ENCODE data around the gene H19. TPM values are rescaled to one million over a fixed set of nuclear protein-coding genes. Genes with fewer than 3 reads are reported as not detected.

H19 gene
- polyA plus RNA-seq = not detected

DNA sequence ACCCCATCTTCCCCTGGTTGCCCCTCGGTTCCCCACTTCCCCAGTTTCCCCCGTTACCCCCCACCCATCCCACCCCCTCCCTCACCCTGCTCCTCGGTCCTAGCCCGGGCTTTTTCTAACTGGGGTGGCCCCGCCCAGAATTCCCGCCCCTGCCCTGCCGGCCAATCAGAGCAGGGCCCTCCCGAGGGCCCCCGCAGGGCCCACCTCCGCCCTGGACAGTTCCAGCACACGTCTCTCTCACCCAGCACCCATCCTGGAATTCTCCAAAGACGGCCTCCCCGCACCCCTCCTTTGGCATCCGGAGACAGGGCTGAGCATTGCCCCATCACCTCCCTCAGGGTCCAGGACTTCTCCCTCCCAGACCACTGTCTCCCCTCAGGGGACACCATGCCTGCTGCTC is at the start of gene H19:
Gene H19, minus strand, starts transcription at position 88 of the 400 bp plus-strand sequence.
- Mint-ChIP-seq H3K36me3 (no peaks in the 10 kb centered on the region), H3K27me3 (no peaks in the 10 kb centered on the region), H3K4me1 (no peaks in the 10 kb centered on the region), H3K4me3 (no peak within 1 kb of the TSS), H3K9me3 (no peaks in the 10 kb centered on the region), H3K27ac (no peak within 1 kb of the TSS)

GRCh38 chr11:2041963-2042362 is 44.3 kb upstream of the H19 start:
- no peak overlapping the region for H3K4me3 Mint-ChIP-seq
- no peaks in the 10 kb centered on the region for H3K9me3 Mint-ChIP-seq
- H3K36me3 Mint-ChIP-seq = no peaks in the 10 kb centered on the region
- H3K27me3 Mint-ChIP-seq = no peaks in the 10 kb centered on the region
- no peaks in the 10 kb centered on the region for H3K4me1 Mint-ChIP-seq
- no peak overlapping the region for H3K27ac Mint-ChIP-seq

DNA sequence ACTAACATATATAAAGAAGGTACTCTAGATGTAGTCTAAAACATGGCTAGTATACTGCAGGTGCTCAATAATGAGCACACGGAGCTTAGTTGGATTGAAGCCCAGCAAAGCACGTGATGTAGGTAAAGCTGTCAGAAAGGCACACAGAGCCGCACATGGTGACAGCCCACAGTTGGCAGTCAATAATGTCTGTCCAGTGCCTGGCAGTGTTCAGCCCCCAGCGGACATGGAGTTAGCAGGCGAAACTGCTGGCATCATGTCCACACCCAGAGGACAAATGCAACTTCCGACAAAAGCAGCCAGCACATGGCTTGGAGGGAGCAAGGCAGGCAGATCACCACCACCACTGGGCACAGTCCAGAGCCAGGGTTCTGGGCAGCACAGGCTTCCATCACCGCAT is 43.5 kb upstream of the H19 start:
- no peaks in the 10 kb centered on the region for H3K27me3 Mint-ChIP-seq
- H3K36me3 Mint-ChIP-seq = no peaks in the 10 kb centered on the region
- no peaks in the 10 kb centered on the region for H3K9me3 Mint-ChIP-seq
- no peak overlapping the region for H3K27ac Mint-ChIP-seq
- no peaks in the 10 kb centered on the region for H3K4me1 Mint-ChIP-seq
- H3K4me3 Mint-ChIP-seq = no peak overlapping the region

DNA sequence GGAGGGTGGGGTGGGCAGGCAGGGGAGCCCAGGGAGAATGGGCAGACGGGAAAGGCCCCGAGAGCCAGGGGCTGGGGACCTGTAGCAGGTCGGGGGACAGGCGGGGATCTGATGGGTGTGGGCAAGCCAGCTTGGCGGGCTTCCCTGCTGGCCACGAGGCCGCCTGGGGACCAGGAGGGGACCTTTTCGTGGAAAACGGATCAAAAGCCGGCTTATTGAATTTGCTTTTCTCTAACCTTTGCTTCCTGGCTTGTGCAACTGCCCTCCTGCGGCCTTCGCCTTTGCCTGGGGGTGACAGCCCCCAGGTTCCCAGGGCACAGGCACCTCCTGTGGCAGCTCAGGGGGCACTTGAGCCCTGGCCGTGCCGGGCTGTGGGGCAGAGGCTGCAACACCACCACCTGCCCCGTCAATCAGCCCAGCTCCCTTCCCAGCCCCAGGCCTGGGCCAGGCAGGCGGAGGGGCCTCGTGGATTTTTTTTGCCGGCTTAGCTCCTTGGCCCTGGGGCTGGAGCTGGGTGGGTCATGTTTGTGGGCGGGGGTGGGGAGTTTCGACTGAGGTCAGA is 41.6 kb upstream of the H19 start:
- no peak overlapping the region for H3K27ac Mint-ChIP-seq
- no peak overlapping the region for H3K4me3 Mint-ChIP-seq
- H3K36me3 Mint-ChIP-seq = no peaks in the 10 kb centered on the region
- H3K9me3 Mint-ChIP-seq = no peaks in the 10 kb centered on the region
- H3K27me3 Mint-ChIP-seq = no peaks in the 10 kb centered on the region
- H3K4me1 Mint-ChIP-seq = no peaks in the 10 kb centered on the region

- no peaks in the 10 kb centered on the region for H3K27me3 Mint-ChIP-seq
- no peaks in the 10 kb centered on the region for H3K9me3 Mint-ChIP-seq
- H3K27ac Mint-ChIP-seq = no peak overlapping the region
These were observed 39.3 kb upstream of the H19 start for GRCh38 chr11:2036863-2037486.

DNA sequence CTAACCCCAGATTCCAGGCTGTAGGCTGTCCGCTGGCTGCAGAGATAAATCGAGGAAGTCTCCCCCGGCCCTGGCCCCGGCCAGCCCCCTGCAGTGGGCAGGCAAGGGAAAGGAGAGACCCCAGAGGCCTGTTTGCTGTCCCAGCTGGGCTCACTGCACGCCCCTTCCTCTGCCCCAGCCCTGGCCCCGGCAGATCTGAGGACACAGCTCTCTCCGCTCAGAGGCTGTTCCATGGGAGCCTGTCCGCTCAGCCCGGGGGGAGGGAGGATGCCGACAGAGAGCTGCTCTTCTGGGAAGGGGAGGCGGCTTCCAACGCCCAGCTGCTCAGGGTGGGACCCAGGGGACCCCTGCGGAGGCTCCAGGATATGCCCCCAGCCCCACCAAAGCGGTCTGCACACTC is 37.7 kb upstream of the H19 start:
- Mint-ChIP-seq H3K27me3 (no peaks in the 10 kb centered on the region), H3K4me3 (no peak overlapping the region), H3K9me3 (no peaks in the 10 kb centered on the region), H3K4me1 (no peaks in the 10 kb centered on the region), H3K27ac (no peak overlapping the region), H3K36me3 (no peaks in the 10 kb centered on the region)

More at GRCh38 chr11:2036863-2037486, 39.3 kb upstream of the H19 start:
- H3K36me3 Mint-ChIP-seq = no peaks in the 10 kb centered on the region
- H3K4me1 Mint-ChIP-seq = no peaks in the 10 kb centered on the region
- no peak overlapping the region for H3K4me3 Mint-ChIP-seq

DNA sequence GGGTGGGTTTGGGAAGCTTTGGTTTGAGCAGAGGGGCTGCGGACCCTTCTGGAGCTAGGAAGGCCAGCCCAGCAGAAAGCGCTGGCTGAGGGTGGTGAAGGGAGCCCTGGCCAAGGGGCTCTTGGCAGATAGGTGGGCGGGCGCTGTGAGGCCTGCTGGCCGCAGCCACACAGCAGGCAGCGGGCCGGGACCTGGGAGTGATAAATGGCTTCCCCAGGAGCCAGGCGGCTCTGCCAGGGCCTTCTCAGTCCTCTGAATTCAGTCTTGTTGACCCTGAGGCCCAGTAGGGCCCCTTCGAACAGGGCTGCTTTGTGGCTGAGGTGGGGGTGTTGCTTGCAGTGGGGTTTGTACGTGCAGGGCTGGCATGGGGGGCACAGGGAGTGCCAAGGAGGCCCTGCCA is 33.4 kb upstream of the H19 start:
- Mint-ChIP-seq H3K27ac (no peak overlapping the region), H3K9me3 (no peaks in the 10 kb centered on the region), H3K4me3 (no peak overlapping the region), H3K4me1 (no peaks in the 10 kb centered on the region), H3K36me3 (no peaks in the 10 kb centered on the region), H3K27me3 (no peaks in the 10 kb centered on the region)

- no peak overlapping the region for H3K4me3 Mint-ChIP-seq
- no peaks in the 10 kb centered on the region for H3K27me3 Mint-ChIP-seq
- no peaks in the 10 kb centered on the region for H3K4me1 Mint-ChIP-seq
- H3K36me3 Mint-ChIP-seq = no peaks in the 10 kb centered on the region
- no peak overlapping the region for H3K27ac Mint-ChIP-seq
- H3K9me3 Mint-ChIP-seq = no peaks in the 10 kb centered on the region
These were observed 30.1 kb upstream of the H19 start for GRCh38 chr11:2027708-2028107.

DNA sequence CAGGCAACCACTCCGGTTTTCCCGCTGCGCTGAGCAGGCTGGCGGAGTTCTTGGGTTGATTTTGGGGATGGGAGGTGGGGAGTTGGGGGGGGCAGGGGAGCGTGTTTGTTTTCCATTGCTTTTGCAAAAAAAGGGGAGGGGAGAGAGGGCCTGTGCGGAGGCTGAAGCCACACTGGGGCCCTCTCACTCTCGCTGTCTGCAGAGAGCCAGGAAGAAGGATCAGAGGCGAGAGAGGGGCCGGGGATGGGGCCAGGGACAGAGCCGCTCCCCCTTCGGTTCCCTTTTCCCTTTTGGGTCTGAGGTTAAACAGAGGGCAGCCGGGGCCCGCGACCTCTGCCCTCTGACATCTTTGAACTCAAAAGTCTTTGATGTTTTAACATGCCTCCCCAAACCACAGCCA is 17.4 kb upstream of the H19 start:
- Mint-ChIP-seq H3K36me3 (no peaks in the 10 kb centered on the region), H3K4me1 (no peaks in the 10 kb centered on the region), H3K27ac (no peak overlapping the region), H3K4me3 (no peak overlapping the region), H3K27me3 (no peaks in the 10 kb centered on the region), H3K9me3 (no peaks in the 10 kb centered on the region)

DNA sequence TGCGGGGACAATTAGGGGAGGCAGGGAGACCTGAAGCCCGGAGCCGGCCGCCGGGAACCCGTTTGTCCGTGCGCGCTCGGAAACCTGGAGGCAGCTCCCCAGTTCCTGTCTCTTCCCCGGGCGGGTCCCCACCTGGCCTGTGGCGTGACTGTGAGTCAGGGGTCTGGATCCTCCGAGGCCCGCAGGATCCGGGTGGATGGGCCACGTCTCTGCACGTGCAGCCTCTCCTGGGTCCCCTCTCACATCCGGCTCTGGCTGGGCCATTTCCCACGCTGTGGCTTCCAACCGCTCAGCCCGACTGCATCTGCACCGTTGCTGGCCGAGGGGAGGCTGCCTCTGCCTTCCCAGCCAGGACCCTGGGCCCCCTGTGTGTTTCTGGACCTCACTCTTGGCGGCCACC is 14.8 kb upstream of the H19 start:
- no peak overlapping the region for H3K27ac Mint-ChIP-seq
- H3K27me3 Mint-ChIP-seq = no peaks in the 10 kb centered on the region
- no peak overlapping the region for H3K4me3 Mint-ChIP-seq
- H3K36me3 Mint-ChIP-seq = no peaks in the 10 kb centered on the region
- no peaks in the 10 kb centered on the region for H3K9me3 Mint-ChIP-seq
- H3K4me1 Mint-ChIP-seq = no peaks in the 10 kb centered on the region

DNA sequence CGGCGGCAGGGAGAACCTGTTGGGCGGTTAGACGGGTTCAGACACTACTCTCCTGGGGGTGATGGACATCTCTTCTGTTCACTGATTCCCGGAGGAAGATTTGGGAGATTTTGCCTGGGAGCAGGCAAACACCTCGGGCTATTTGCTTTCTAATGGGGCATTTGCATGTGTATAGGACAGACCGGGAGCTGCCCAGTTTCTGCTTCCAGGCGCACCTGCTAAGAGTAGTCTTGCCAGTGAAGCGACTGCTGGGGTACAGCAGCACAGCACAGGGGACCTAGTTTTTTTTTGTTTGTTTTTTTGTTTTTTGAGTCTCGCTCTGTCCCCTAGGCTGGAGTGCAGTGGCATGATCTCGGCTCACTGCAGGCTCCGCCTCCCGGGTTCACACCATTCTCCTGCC is 6.8 kb upstream of the H19 start:
- no peak overlapping the region for H3K4me3 Mint-ChIP-seq

GRCh38 chr11:2002807-2003206 is 5.2 kb upstream of the H19 start:
- no peak overlapping the region for H3K27ac Mint-ChIP-seq
- no peaks in the 10 kb centered on the region for H3K4me1 Mint-ChIP-seq
- H3K36me3 Mint-ChIP-seq = no peaks in the 10 kb centered on the region
- H3K9me3 Mint-ChIP-seq = no peaks in the 10 kb centered on the region
- no peak overlapping the region for H3K4me3 Mint-ChIP-seq
- no peaks in the 10 kb centered on the region for H3K27me3 Mint-ChIP-seq

More for the DNA sequence above, 6.8 kb upstream of the H19 start:
- Mint-ChIP-seq H3K27ac (no peak overlapping the region), H3K9me3 (no peaks in the 10 kb centered on the region), H3K4me1 (no peaks in the 10 kb centered on the region), H3K27me3 (no peaks in the 10 kb centered on the region), H3K36me3 (no peaks in the 10 kb centered on the region)

DNA sequence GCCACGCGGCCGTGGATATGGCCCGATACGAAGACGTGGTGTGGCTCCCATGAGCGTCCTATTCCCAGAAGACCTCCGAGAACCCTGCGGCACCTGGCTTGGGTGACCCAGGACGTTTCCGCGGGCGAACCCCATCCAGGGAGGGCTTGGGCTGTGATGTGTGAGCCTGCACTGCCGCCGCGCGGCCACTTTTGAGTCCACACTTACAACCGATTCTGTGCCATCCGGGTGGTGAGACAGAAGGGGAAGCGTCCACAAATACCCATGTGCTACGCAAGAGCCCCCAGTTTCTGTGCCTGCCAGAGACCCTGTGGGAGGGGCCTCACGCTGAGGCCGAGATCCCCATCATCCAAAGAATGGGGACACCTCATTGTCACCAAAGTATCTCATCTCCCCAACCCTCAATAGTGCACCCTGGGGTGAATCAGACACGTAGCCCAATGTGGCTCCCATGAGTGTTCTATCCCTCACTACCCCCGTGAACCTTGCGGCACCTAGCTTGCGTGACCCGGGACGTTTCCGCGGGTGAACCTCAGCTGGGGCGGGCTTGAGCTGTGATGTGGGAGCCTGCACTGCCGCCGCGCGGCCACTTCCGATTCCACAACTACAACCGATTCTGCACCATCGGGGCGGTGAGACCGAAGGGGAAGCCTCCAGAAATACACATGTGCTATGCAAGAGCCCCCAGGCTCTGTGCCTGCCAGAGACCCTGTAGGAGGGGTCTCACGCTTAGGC is 4.6 kb upstream of the H19 start:
- no peaks in the 10 kb centered on the region for H3K36me3 Mint-ChIP-seq
- H3K27me3 Mint-ChIP-seq = no peaks in the 10 kb centered on the region
- no peaks in the 10 kb centered on the region for H3K4me1 Mint-ChIP-seq
- no peak overlapping the region for H3K4me3 Mint-ChIP-seq
- H3K27ac Mint-ChIP-seq = no peak overlapping the region
- H3K9me3 Mint-ChIP-seq = no peaks in the 10 kb centered on the region

- H3K27me3 Mint-ChIP-seq = no peaks in the 10 kb centered on the region
- no peak overlapping the region for H3K27ac Mint-ChIP-seq
- no peaks in the 10 kb centered on the region for H3K36me3 Mint-ChIP-seq
- H3K4me3 Mint-ChIP-seq = no peak overlapping the region
- H3K4me1 Mint-ChIP-seq = no peaks in the 10 kb centered on the region
- no peaks in the 10 kb centered on the region for H3K9me3 Mint-ChIP-seq
These were observed 1.2 kb upstream of the H19 start for GRCh38 chr11:1998861-1999260.

- Mint-ChIP-seq H3K27me3 (no peaks in the 10 kb centered on the region), H3K4me3 (no peak overlapping the region), H3K4me1 (no peaks in the 10 kb centered on the region), H3K27ac (no peak overlapping the region), H3K9me3 (no peaks in the 10 kb centered on the region), H3K36me3 (no peaks in the 10 kb centered on the region)
These were observed 648 bp upstream of the H19 start for GRCh38 chr11:1998290-1998689.

- H3K27ac Mint-ChIP-seq = no peak overlapping the region
- no peak overlapping the region for H3K4me3 Mint-ChIP-seq
- no peaks in the 10 kb centered on the region for H3K27me3 Mint-ChIP-seq
- H3K4me1 Mint-ChIP-seq = no peaks in the 10 kb centered on the region
- H3K36me3 Mint-ChIP-seq = no peaks in the 10 kb centered on the region
- no peaks in the 10 kb centered on the region for H3K9me3 Mint-ChIP-seq
These were observed 3.5 kb downstream of the H19 start for GRCh38 chr11:1994121-1994520.

Data from IgD-negative memory B cell (primary cell).